ENCODE measurements around the gene LTBP1.

The LTBP1 gene

DNA sequence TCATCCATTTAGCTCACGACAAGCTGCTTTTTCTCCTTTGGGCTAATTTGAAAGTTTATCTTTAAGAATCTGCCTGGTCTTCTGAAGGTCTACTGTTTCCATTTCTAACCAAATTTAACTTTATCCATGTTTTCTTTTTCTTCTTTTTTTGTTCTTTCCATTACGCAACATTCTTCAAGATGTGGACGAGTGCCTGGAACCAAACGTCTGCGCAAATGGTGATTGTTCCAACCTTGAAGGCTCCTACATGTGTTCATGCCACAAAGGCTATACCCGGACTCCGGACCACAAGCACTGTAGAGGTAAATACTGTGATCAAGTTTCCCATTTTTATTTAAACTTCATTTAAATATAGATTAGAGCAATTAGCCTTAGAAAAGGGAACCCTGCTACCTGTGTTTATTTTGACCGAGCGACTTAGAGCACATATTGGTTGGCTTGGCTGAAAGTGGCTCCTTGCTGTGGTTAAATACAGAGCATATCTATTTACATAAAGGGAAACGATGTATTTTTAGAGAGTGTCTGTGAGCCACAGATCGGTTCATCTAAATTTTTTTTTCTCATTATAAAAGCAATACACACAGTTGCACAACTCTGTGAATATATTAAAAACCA lies 346.3 kb downstream of the LTBP1 start:
- in situ Hi-C loops (cut with HindIII; ENCODE audit: low sequenced_read_pairs) = no loop called here
- TF ChIP-seq CTCF (IDR thresholded peaks at IDR 0.05; ENCODE audit: low read depth, low read length, missing control alignments) = no peak
- H3K4me3 ChIP-seq (ENCODE audit: low read depth, low read length) = no peak overlapping the region
- DNase-seq (ENCODE audit: low read depth) = peak; percentile 44

DNA sequence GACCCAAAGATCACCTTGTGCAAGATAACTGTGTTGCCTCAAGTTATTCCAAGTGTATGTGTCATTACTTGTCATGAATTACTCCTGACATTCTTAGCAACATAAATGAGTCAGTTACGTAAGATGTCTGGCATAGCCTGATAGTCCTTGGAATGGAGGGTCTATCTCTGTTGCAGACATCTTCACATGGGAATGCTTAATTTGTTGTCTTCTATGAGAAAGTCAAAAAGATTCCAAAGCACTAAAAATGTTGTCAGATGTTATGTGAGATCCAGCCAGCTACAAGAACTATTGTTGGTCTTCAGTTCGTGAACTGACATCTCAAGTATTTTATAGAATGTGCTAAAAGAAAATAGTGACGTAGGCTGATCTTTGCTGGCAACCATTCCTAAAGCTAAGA lies 351.5 kb downstream of the LTBP1 start:
- no peak for DNase-seq (ENCODE audit: low read depth)
- no peak for TF ChIP-seq CTCF (IDR thresholded peaks at IDR 0.05; ENCODE audit: low read depth, low read length, missing control alignments)
- in situ Hi-C loops (cut with HindIII; ENCODE audit: low sequenced_read_pairs) = no loop called here
- no peak overlapping the region for H3K4me3 ChIP-seq (ENCODE audit: low read depth, low read length)

- in situ Hi-C loops (cut with HindIII; ENCODE audit: low sequenced_read_pairs) = no loop called here
- no peak overlapping the region for H3K4me3 ChIP-seq (ENCODE audit: low read depth, low read length)
- no peak for DNase-seq (ENCODE audit: low read depth)
- TF ChIP-seq CTCF (IDR thresholded peaks at IDR 0.05; ENCODE audit: low read depth, low read length, missing control alignments) = no peak
Observed at GRCh38 chr2:33301355-33301754, 354.6 kb downstream of the LTBP1 start.

GRCh38 chr2:33302348-33302747 lies 355.6 kb downstream of the LTBP1 start:
- no peak for TF ChIP-seq CTCF (IDR thresholded peaks at IDR 0.05; ENCODE audit: low read depth, low read length, missing control alignments)
- in situ Hi-C loops (cut with HindIII; ENCODE audit: low sequenced_read_pairs) = no loop called here
- no peak for DNase-seq (ENCODE audit: low read depth)
- H3K4me3 ChIP-seq (ENCODE audit: low read depth, low read length) = no peak overlapping the region

DNA sequence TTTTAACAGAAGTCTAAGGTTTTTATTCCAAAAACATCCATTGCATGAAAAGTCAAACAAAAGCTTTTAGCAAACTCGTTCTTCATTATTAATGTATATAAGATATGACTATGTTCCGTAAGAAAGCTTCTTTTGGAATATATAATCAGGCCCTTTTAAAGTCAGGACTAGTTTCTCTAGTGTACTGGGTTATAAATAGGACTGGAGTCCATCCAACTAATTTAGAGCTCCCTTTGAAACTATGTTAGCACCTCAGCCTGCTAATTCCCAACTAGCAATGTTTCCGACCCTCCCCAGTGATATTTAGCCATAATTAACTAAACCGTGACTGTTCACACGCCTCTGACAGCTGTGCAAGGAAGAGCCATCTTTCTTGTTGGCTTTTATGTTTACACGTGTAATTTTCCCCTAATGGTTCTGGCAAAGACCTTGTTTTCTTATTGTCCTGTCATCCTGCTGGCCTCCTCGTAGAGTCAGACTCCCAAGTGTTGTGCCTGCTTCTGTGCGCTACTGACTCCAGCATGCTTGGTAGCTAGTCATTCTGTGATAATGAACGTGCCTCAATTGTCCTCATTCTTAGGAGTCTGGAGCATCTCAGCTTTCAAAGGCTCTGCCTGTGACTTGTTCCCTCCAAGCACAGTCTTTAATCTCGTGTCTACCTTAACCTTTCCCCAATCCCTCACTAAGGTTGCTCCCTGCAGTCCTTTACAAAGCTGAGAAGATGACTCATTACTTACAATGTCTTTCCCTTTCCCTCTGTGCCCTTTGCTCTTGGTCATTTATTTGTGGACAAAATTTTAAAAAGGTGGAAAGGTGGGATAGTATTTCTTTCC lies 357.5 kb downstream of the LTBP1 start:
- H3K4me3 ChIP-seq (ENCODE audit: low read depth, low read length) = no peak overlapping the region
- no peak for DNase-seq (ENCODE audit: low read depth)
- in situ Hi-C loops (cut with HindIII; ENCODE audit: low sequenced_read_pairs) = no loop called here
- no peak for TF ChIP-seq CTCF (IDR thresholded peaks at IDR 0.05; ENCODE audit: low read depth, low read length, missing control alignments)

DNA sequence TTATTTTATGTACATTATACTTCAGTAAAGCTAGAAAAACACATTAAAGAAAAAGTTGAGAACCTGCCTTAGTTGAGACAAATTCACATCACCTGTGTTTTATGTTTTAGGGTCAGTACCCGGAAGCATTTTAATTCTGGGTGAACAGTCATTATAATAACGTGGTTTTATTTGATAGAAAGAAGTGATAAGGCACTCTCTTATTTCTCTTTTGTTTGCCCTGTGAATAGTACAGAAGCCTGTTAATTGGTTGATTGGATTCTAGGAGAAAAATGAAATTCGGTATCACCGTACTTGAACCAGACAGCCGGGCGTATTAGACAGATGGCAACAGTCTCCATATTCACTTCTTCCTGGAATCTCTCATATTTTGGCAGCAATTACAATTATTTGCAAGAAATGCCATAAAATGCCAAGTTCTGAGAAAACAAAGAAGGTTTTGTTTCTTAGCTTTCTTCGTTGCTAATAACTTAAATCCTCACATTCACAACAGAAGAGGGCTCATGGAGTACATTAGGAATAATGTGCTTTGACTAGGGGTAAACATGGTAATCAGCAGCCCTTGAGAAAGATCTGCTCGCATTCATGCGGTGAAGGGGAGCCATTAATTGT lies 361.0 kb downstream of the LTBP1 start:
- no peak for DNase-seq (ENCODE audit: low read depth)
- TF ChIP-seq CTCF (IDR thresholded peaks at IDR 0.05; ENCODE audit: low read depth, low read length, missing control alignments) = no peak
- in situ Hi-C loops (cut with HindIII; ENCODE audit: low sequenced_read_pairs) = no loop called here
- no peak overlapping the region for H3K4me3 ChIP-seq (ENCODE audit: low read depth, low read length)

Data from astrocyte of the cerebellum (primary cell).